Tongue (tissue), 2 donors: Measurements from ENCODE around the gene RAD51B. TPM values are rescaled to one million over a fixed set of nuclear protein-coding genes. Genes with fewer than 3 reads are reported as not detected.

ENCODE experiments used
- DNase-seq: peaks from one replicate; pipeline ENCODE4 v3.0.0-alpha.2; 2015
- total RNA-seq: library from RNA; depleted of rRNA; stranded (reverse); fragments of >200 nt; gene quantifications from one replicate; pipeline ENCODE4 v1.2.3, GENCODE V29; 2014

RAD51B gene
- total RNA-seq, 1 donor from 2014 or later: 37.8 TPM

DNA sequence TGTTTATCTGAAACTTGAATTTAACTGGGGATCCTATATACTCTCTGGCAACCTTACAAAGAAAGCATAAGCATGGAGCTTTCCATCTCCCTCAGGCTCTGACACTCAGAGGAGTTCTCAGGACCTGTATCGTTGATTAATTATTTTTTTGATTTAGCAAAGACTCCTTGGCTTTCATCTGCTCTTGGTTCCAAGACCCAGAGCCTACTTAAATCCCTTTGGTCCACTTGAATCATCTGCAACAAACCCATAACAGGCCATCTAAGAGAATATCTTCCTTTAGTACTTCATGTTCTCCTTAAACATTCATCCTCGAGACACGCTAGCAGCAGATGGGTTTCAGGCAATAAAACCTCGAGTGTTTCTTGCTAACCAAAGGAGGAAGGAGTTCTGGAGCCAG, 887.9 kb downstream of the RAD51B start:
- no peak for DNase-seq

GRCh38 chr14:68708343-68708742, 888.8 kb downstream of the RAD51B start:
- no peak for DNase-seq

DNA sequence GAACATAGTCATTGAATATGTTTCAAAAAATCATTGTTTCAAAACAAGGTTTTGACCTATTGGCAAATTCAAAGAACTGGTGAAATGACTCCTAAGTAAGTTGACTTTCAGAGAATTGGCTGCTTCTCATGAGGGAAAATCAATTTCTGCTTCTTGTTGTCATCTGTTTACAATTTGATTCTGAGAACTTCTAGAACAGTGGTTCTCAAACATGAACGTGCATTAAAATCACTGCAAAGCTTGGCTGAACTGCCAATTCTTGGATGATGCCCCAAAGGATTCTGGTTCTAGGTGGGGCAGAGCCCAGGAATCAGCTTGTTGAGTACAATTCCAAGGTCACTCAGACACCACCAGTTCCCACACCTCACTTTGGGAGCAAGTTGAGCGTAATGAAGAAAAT, 889.4 kb downstream of the RAD51B start:
- no peak for DNase-seq

GRCh38 chr14:68710776-68711175, 891.2 kb downstream of the RAD51B start:
- no peak for DNase-seq

DNA sequence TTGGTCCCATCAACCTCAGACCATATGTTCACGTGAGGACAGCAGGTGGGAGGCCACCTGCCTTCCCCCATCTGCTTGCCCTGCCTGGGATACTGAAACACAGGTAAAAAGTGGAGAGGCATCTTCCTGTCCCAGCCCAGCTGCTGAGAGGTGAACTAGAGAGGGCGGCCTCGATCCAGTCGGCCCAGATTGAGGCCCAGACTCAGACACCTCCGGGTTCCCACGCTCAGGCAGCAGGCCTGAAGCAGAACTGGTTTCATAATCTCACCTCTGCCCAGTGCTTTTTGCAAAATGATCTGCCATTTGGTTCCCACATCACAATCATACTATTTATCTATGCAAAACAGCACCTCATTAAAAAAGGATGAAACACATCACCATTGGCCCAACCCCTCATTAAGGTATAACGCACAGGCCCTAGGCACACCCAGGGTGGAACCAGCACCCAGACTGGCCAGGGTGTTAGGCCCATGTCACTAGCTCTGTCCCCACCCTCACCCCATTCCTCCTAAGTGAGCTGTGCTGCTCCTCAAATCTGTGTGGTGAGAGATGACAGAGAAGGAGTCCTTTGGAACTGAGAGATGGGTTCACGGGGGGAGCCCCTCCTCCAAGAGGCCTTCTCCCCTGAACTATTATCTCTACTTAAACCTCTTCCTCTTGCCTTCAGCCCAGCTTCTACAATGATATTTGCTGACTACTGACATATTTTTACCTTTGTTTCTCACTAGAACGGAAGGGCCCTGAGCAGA, 892.2 kb downstream of the RAD51B start:
- DNase-seq: no peak

GRCh38 chr14:68712703-68713370, 893.3 kb downstream of the RAD51B start:
- no peak for DNase-seq

DNA sequence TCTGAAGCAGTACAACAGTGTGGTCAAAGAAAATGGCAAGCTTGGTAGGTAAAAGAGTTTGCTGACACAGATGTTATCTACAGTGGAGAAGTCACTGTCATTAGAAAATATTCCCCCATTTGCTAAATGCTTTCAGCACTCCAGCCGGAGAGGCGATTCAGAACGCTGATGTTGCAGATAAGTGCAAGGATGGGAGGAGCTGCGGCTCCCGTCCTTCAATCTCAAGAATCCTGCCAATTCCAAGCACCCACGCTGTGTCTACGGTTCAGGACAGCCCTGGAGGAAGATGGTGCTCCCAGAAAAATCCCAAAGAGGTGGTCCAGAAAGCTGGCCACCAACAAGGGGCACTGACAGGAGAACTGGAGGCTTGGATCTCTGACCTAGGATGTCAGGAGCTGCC, 894.2 kb downstream of the RAD51B start:
- DNase-seq: no peak

GRCh38 chr14:68714991-68715924, 895.7 kb downstream of the RAD51B start:
- DNase-seq: peak; percentile 64

DNA sequence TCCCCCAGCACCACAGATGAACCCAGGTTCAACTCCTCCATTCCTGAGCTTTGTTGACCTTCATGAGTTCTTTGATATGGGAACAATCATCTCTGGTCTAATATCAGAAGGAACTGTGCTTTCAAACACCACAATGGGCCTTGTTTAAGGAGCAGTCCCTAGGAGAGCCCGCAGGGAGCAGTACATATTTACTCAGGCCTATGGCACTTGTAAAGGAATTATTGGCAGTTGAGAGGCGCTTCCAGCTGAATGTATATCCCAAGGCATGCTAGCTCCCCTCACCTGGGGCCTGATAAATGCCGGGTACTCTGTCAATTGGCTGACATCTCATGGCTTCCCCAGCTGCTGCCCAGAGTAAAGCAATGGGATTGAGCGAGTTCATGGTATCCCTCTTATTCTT, 897.1 kb downstream of the RAD51B start:
- no peak for DNase-seq

GRCh38 chr14:68718023-68718990, 898.7 kb downstream of the RAD51B start:
- DNase-seq: no peak

- no peak for DNase-seq
These were observed 900.2 kb downstream of the RAD51B start for GRCh38 chr14:68719634-68720384.

GRCh38 chr14:68722186-68722585, 902.6 kb downstream of the RAD51B start:
- no peak for DNase-seq

- DNase-seq: no peak
These were observed 903.5 kb downstream of the RAD51B start for GRCh38 chr14:68722968-68723566.

- no peak for DNase-seq
These were observed 904.3 kb downstream of the RAD51B start for GRCh38 chr14:68723808-68724268.

DNA sequence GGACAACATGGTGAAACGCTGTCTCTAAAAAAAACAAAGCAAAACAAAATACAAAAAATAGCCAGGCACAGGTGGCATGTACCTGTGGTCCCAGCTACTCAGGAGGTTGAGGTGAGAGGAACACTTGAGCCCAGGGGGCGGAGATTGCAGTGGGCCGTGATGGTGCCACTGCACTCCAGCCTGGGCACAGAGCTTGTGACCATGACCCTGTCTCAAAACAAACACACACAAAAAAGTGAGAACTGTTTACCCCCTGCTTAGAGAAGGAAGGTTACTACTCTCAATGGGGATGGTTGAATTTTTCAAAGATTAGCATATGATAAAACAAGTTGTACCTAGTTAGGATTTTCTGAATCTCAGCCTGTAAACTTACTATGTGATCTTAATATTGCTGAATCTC, 905.3 kb downstream of the RAD51B start:
- no peak for DNase-seq

DNA sequence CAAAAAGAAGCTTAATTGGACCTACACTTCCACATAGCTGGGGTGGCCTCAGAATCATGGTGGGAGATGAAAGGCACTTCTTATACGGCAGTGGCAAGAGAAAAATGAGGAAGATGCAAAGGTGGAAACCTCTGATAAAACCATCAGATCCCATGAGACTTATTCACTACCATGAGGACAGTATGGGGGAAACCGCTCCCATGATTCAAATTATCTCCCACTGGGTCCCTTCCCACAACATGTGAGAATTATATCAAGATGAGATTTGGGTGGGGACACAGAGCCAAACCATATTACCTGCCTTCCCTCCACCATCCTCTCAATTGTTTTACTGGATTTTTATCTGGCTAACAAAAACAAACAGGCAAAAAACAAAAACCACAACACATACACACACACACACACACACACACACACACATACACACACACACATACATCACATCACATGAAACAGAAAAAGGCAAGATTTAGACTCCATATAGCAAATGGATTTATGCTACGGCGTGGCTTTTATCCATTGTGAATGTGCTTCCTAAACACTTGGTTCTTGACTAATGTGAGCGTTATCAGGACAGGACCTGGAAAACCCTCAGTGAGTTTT, 906.6 kb downstream of the RAD51B start:
- no peak for DNase-seq

DNA sequence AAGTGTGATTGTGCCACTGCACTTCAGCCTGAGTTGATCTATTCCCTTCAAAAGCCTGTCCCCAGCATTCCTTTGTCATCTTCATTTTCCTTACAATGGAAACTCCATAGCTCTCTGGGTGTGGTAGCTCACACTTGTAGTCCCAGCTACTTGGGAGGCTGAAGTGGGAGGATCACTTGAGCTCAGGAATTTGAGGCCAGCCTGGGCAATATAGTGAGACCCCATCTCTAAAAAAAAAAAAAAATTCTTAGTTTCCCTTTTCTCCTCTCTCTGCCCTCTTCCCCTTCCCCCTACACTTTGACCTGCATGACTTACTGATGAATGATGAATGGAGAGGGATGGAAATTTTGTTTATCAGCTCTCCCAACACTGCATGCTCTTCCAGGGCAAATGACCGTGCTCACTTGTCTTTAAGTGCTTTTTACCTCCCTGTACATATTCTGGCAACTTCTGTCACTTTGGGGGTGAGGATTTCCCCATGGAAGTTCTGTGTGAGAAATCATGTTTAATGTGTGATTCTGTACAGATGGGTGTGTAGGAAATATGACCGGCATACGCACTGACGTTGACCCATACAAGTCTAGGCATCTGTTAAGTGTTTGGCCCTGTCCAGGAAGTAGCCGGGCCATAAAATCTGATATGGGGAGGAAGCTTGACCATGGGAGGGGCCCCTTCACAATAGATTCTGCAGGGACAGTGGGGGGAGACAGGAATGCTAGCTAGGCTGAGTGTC, 907.9 kb downstream of the RAD51B start:
- DNase-seq: peak; percentile 49

DNA sequence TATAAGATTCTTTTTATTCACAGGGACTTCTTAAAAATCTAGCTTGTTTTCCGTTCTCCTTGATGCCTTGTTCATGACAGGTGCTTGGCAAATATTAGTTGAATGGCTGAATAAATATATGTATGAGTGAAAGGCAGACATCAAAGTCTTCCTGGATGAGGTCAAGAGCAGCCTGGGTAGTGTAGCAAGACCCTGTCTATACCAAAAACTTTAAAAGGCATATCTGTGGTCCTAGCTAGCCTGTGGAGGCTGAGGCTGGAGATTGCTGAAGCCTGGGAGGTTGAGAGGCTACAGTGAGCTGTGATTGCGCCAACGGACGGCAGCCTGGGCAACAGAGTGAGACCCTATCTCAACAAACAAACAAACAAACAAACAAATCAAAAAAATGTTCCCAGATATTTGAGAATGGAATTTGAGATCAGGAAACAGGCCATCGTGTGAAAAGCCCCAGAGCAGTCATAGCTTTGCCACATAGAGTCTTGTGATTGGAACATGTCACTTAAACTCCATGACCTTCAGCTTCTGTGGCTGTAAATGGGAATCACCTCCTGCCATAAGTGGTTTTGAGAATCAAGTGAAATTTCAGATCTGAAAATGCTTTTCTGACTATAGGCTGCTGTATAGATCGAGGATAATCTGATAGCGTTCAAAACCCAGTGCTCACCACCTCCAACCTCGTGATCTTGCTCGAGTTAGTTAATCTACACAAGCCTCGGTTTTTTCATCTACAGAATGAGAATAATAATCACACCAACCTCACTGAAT, 908.9 kb downstream of the RAD51B start:
- no peak for DNase-seq
